GM20000 (cell line): ENCODE data around the gene MEX3B.
A peak's percentile ranks its signal among the peaks of the same experiment; 100 is the strongest.

Experiments used
- DNase-seq: peaks from one replicate; pipeline ENCODE4 v3.0.0; 2012; ENCODE audit warnings: low spot score
- CTCF ChIP-seq: IDR thresholded peaks from 2 replicates; pipeline ENCODE4 v1.5.1; 2012; ENCODE audit warnings: mild to moderate bottlenecking, control low read depth; ENCODE audit errors: extremely low read depth, missing control alignments

MEX3B gene

DNA sequence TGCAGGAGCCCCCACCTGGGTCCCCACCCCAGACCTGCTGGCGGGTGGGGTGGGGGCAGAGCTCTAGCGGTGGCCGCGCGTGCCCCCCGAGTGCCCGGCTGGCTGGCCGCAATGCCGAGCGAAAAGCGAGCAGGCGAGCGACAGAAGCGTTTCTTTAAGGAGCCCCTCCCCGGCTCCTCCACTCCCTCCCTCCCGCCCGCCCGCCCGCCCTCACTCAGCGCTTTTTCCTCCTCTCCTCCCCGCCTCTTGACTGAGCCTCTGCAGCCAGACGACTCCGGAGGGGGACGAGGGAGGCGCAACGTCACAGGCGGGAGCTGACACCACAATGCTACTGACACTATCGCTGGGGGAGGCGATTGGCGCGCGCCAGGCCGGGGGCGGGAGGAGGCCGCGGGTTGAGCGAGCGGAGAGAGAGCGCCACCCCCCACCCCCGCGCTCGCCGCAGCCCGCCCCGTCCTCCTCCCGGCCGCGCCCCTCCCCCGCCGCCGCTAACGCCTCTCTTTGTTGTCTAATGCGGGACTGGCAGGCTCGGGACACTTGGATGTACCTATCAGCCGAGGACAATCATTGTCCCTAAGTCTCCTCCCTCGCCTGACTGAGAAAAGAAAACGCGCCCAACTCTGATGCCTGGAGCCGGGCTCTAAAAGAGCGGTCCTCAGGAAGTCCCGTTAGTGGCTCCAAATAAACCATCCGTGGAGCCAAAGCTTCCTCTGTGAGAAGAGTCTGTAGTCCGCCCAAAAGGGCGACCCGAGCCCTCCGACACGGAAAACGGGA lies at the start of gene MEX3B:
TSS of gene MEX3B (minus strand) at position 127 of the 774 bp plus-strand sequence. CDS start 313 bp downstream, outside the sequence.
- TF ChIP-seq CTCF = no peak
- peak; percentile 96 for DNase-seq

- no peak for DNase-seq
- no peak for TF ChIP-seq CTCF
Observed at GRCh38 chr15:82093774-82094211, 48.0 kb upstream of the MEX3B start.

GRCh38 chr15:82093325-82093724 lies 47.5 kb upstream of the MEX3B start:
- TF ChIP-seq CTCF = no peak
- DNase-seq = no peak

DNA sequence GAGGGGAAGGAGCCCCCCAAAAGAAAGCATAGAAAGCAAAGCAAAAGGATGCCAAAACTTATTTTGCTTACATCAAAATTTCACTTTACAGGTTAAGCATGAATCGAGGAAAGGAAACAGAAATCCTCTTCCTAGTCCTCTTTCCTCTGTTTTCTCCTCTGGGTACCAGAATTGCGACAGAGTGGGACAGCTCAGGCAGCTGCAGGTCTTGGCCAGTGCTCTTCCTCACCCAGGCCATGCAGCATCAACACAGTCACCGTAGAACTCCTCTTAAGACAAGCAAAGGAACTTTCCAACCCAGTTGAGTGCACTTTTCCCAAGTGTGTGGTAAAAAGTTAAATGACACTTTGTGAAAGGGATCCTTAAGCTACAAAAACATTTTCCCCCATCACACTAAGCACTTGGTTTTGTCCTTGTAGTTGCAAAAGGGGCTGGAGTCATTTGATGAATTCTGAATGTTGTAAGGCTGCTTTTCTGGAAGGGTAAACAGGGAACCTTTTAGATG lies 45.9 kb upstream of the MEX3B start:
- no peak for DNase-seq
- no peak for TF ChIP-seq CTCF

- no peak for DNase-seq
- TF ChIP-seq CTCF = no peak
Observed at GRCh38 chr15:82086243-82086995, 40.6 kb upstream of the MEX3B start.

DNA sequence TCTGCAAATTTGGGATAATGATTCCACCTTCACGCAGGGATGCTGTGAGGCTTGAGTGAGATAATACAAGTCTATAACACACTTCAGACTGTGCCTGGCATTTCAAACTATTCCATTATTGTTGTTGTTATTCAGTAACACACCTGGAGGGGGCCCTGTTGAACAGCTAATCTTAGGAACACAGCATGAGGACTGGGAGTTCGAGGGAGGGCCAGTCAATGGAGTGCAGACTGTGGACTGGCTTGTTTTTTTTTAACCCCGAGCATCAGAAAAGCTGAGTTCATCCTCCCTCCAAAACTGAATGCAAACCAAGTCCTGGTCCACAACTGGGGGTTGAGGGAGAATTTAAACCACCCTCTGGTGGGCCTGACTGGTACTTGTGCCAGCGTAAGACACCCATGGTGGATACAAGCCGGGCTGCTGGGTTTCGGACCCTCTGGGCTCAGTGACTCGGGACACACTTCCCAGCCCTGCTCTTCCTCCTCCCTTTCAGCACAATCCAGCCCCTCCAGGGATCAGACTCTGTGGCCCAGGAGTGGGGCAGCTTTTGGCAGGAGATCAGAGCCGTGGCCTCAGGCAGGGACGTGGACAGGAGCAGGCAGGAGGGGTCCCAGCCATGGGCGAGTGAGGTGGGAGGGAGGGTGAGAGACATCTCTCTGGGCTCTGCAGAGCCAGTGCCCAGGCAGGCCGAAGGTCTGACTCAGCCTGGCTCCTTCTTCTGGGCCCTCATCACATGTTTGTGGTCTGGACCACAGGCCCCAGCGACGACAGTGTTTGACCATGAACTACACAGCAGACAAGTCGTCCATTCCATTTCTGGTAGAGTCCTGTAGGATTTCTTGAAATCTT lies 36.3 kb upstream of the MEX3B start:
- no peak for TF ChIP-seq CTCF
- DNase-seq = no peak
